ENCODE data around the gene IFNLR1.

Gene IFNLR1

DNA sequence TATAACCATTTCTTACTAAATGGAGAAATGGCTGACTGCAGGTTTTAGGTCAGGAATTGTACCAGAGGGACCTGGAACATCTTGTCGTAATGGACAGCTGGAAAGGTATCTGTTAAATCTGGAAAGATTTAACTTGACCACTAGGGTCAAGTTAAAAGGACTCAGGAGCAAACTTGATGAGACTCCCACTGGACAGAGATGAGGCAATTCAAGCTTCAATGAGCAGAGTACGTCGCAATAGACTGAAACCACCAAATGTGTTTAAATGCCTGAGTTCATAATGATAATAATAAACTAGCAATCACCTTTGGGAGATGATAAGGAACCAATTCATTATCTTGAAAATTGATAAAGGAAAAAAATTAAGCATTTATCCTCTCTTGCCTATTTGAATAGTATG is 8.7 kb downstream of the IFNLR1 start:
- no peak for DNase-seq

DNA sequence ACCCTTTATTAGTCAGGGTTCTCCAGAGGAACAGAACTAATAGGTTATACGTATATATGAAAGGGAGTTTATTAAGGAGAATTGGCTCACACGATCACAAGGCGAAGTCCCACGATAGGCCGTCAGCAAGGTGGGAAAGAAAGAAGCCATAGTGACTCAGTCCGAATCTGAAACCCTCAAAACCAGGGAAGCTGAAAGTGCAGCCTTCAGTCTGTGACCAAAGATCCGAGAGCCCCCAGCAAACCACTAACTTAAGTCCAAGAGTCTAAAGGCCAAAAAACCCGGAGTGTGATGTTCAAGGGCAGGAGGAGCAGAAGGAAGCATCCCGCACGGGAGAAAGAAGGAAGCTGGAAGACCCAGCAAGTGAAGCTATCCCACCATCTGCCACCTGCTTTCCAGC is 9.9 kb downstream of the IFNLR1 start:
- no peak for DNase-seq

DNA sequence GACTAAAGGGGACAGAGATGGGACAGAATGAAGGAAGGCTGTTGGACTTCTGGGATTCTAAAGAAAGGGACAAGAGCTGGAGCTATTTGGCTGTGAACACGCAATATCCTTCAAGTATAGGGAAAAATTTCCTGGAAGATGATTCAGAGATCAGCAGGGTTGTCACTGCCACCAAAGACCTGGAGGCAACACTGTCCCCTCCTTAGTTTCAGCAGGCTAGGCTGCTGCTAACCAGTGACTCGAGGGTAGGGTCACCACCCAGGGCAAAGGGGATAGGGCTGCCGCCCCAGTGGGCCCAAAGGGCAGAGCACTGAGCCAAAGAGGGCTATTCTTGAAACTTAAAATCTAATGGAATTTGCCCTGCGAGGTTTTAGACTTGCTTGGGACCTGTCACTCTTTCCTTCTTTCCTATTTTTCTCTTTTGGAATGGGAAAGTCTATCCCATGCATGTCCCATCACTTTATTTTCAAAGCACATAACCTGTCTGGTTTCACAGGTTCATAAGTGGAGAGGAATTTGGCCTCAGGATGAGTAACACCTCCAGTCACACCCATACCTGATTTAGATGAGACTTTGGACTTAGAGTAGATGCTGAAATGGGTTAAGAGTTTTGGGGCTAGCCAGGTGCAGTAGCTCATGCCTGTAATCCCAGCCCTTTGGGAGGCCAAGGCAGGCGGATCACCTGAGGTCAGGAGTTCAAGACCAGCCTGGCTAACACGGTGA is 11.9 kb downstream of the IFNLR1 start:
- no peak for DNase-seq

DNA sequence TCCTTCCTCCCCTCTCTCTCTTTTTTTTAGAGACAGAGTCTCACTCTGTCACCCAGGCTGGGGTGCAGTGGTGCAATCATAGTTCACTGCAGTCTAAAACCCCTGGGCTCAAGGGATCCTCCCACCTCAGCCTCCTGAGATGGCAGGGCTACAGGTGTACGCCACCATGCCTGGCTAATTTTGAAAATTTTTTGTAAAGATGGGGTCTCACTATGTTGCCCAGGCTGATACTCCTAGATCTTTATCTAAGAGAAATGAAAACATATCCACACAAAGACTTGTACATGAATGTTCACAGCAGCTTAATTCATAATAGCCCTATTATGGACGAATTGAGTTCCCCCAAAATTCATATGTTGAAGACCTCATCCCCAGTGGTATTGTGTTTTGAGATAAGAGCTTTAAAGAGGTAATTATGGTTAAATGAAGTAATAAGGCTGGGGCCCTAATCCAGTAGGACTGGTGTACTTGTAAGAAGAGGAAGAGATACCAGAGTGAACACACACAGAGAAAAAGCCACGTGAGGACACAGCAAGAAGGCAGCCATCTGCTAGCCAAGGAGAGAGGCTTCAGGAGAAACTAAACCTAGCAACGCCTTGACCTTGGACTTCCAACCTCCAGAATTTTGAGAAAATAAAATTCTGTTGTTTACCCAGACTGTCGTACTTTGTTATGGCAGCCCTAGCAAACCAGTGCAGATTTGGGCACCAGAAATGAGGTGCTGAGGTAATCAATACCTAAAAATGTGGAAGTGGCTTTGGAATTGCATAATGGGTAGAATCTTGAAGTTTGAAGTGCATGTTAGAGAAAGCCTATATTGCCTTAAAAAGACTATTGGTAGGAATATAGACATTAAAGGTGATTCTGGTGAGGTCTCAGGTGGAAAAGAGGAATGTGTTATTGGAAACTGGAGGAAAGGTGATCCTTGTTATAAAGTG is 13.2 kb downstream of the IFNLR1 start:
- no peak for DNase-seq

DNA sequence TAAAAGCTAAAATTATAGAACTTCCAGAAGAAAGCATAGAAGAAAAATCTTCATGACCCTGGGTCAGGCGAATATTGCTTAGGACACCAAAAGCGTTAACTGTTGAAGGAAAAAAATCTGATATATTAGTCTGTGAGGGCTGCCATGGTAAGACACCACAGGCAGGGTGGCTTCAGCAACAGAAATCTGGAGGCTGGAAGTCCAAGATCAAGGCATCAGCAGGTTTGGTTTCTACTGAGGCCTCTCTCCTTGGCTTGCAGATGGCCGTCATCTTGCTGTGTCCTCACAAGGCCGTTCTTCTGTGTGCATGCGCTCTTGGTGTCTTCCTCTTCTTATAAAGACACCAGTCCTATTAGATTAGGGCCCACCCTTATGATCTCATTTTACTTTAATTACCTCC is 14.5 kb downstream of the IFNLR1 start:
- no peak for DNase-seq

DNA sequence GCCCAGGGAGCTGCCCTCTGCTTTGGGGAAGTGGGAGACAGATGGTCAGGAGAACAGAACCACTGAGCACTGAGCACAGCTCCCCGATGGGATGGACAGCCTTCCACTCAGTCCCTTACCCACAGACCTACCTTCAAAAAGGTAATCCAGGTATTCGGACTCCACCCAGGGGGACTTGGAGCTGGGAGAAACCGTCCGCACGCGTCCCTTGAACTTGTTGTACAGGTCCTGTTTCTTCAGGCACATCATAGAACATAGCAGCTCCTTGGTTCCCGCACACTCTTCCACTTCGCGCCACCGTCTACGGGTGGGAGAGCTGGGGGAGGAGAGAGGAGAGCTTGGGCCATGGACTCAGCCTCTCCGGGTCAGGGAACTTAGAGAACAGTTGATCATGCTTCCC is 17.8 kb downstream of the IFNLR1 start:
- no peak for DNase-seq

DNA sequence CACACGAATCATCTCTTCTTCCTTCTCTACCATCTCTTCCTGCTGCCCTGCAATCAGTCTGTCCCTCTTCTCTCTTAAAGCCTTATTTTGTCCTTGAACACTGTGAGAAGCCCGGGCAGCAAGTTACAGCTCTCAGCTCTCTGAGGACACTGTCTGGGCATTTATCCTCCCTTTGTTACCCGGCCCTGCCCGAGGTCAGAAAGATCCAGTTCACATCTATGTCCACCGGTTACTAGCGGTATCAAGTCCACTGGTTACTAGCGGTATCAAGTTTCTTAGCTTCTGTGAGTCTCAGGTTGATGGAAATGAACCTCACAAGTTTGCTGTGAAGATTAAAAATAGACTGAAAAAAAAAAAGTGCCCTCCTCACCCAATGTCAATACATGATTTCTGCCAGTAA is 18.8 kb downstream of the IFNLR1 start:
- no peak for DNase-seq

DNA sequence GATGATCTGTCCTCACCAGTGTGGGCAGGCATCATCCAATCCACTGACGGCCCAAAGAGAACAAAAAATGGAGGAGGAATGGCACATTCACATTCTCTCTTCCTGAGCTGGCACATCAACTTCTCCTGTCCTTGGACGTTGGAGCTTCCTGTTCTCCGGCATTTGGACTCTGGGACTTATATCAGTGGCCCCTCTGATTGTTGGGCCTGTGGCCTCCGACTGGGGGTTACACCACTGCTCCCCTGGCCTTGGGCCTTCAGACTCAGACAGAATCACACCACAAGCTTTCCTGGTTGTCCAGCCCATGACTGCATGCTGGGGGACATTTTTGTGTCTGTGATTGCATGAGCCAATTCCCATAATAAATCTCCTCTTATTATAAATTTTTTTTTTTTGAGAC is 20.1 kb downstream of the IFNLR1 start:
- no peak for DNase-seq

DNA sequence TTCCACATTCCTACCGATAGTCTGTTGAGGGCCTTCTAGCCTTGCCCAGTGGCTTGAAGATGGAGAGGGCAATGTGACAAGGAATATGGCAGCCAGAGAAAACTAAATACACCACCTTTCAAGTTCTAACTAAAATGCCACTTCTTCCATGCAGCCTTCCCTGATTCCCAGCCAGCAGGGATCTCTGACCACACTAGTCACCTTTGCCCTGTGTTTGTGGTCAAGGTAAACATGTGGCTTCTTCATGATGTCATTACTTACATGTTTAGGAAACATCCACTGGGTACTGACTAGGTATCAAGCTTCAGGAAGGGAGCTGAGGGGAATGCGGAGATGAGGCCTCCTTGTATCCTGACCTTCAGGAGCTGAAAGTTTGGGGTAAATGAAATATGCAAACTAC is 21.6 kb downstream of the IFNLR1 start:
- no peak for DNase-seq

DNA sequence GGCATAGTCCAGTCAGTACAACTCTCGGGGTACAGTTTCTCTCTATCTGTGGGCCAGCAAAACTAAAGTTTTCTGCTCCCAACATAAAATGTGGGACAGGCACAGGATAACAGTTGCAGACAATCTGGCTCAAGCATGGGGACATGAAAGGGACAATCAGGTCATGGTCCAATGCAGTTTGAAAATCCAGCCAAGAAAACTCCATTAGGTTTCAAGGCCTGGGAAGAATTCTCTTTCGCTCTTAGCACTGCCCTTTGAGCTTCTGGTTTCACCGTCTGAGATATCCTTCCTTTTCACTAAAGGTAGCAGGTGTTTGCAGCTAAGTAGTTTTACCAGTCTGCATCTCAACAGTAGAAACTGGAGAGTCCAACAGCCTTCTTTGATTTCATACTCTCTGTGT is 23.1 kb downstream of the IFNLR1 start:
- DNase-seq = no peak

DNA sequence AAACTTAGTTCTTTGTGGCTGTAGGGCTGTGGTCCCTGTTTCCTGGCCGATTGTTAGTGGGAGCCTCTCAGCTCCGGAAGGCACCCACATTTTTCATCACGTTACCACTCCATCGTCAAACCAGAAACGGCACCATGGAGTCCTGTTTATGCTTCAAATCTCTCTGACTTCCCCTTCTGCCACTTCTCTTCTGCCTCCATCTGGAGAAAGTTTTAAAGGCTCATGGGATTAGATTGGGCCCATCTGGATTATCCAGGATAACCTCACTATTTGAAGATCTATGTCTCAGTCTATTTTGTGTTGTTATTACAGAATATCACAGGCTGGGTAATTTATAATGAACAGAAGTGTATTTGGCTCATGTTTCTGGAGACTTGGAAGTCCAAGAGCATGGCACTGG is 24.9 kb downstream of the IFNLR1 start:
- DNase-seq = no peak

DNA sequence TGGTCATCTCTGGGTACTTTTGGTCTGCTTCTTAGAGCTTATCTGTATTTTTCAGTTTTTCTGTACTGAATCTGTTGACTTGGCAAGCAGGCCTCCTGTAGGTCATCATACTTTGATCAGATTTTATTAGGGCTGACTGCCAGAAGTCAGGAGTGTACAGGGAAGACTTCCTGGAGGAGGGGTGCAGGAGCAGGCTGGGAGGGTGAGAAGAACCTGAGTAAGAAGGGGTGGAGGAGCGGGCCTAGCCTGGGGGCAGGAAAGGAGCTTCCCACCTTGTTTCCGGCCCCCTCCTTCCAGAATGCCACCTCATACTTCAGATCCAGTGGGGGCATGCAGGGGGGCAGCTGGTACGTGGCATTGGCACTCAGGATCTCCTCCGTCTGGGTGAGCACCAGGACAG is 25.8 kb downstream of the IFNLR1 start:
- DNase-seq = no peak

DNA sequence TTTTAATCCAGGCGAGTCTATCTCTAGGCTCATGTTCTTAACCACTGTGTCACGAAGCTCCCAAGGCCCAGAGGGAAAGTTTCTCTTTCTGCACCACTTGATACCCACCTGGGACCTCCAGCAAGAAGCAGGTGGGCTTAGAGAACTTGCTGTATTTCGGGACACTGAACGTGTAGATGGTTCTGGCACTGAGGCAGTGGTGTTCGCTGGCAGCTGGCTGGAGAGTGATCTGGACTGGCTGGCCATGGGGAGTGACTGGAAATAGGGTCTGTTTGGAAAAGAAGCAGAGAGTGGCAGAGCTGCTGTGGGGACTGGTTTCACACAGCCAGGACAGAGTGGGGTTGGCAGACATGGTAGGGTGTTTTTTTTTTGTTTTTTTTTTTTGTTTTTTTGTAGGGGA is 27.7 kb downstream of the IFNLR1 start:
- no peak for DNase-seq

DNA sequence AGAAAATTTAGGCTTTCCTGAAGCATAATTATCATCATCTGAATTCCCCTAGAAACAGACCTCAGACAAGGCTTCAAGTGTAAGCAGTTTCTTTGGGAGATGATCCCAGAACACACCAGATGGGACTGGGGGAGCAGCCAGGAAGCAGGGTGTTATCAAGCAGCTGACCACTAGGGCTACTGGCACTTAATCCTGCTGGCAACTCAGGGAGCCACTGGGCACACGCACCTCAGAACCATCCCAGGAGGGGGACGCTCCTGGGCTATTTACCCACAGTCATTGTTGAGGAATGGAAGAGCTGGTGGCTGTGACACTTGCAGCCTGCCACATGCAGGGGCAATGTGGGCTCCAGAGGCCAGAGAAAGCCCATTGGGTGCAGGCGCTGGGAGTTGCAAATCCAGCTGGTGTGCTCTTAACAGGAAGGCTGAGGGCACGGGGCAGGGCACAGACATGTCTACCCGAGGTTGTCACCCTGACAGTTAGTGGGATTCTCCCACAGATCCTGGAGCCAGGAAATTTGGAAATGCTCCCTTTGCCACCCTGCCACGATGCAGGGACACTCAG is 29.1 kb downstream of the IFNLR1 start:
- DNase-seq = no peak

DNA sequence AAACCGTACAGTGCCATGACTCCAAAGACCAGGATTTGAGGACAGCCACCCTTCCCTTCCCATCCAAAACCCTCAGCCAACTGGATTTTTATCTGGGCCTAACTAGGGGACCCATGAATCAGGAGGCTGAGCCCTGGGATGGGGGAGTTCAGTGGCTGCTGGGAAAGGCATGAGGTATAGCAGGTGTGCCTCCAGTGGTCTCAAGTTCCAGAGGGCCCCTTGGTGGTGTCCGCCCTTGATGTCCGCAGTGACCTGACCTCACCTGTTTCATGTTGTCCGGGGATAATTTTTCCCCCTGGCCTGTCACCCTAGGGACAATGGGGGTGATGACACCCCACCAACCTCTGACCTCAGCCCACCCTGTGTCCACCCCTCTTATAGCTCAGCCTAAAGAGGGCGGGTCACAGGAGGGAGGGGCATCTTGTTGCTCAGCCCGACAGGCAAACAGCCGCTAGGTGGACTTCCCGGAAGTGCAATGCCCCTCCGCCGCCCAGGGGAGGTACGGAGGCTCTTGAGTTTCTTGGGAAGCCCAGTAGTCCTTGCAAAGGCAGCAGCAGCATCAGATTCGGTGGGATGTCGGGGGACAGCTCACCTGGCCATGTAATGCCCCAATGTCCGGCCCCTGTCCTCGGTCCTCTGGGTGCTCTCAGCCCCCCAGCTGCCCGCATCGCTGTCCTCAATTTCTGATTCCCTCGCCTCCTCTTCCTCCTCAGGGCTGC is 30.4 kb downstream of the IFNLR1 start:
- DNase-seq = no peak

DNA sequence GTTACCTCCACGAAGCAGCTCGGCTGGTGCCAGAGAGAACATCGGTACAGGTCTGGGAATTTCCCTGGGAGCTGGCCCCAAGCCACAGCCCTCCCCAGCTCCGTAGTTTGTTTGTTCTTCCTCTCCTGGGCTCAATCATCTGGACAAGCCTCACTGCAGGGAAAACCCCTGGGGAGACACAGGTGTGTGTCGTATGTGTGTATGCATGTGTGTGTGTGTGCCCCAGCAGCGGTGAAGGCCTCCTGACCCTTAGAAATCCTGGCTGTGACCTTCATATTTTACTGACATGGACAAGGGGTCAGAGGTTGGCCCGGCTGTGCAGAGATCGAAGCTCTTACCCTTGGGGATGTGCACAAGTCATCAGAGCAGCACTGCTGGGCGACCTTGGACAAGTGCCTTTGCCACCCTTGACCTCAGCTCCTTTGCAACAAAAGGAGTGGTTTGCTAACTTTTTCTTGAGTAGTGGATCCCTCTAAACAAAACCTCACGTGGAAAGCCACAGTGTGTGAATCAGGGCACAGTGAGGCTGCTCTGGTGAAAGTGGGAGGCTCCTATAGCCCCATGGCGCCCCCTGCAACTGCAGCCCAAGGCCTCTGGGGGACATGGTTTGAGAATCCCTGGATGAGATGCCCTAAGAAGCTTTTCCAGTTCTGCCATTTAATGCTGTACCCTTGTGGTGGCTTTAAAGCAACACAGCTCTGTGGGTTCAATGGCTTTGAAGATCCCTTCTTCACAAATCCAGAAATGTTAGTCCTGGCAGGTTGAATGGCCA is 31.9 kb downstream of the IFNLR1 start:
- DNase-seq = no peak

DNA sequence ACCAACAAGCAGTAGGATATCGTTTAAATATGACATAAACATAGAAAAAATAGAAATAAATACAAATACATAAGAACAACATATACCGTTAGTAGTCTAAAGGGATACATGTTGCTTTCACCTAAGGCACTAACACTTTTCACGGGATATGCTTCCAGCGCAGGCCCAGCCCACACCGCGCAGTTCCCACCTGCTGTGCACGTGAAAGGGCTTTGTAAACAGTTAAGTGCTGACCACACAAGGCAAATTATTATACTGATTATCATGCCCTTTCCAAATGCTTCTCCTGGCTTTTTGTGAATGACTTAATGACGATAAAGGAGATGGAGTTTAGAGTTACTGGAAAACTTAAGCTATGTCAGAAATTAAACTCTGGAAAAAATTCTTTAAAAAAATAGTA is 32.9 kb downstream of the IFNLR1 start:
- no peak for DNase-seq

DNA sequence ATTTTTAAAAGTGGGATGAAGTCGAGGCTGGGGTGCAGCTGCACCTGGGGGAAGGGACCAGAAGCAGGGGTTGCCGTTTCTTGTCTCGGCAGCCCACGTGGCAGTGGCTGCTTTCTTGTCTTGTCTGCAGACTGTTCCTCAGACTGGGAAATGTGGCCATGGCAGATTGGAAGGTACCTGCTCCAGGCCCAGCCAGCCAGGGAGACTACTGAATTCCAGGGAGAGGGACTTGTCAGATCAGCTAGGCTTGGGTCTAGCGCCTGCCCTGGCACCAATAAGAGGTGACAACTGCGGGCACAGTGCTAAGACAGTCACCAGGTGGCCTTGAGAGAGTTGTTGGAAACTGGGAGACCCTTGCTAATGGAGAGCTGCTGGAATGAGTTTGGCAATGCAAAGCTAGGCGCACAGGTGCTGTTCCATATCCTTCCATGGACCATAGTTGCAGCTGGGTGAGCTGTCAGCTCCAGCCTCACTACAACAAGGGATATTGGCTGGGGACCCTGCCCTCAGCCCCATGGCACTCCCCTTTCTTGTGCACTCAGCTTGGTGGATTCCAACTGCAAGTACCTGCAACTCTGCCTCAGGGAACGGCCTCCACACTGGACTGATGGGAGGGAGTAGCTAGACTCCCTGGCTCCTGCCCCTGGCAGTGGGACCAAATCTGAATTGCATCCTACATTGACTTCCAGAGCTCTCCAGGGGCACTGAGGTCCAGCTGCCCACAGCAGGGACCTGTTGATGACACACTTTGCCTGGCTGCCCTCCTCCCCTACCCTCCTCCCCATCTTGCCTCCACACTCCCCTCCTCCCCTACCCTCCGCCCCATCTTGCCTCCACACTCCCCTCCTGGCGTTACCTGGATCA is 34.2 kb downstream of the IFNLR1 start:
- no peak for DNase-seq

DNA sequence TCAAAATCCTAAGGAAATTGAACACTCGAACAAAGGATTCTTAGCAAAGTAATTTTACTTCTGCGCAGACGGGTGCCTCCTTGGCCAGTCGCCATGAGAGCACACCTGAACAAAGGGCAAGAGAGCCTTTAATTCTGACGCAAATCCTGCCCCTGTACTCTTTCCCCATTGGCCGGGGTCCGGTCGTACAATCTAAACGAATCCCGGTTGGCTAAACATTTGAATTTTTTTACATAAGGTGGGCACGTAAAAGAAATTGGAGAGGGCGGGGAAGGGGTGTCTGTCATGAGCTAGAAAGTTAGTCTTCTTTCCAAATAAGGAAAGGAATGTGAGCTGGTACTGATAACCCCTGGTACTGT is 35.9 kb downstream of the IFNLR1 start:
- no peak for DNase-seq
